Neuronal stem cell (in vitro differentiated cells): Measurements from ENCODE around the gene MEGF6.
A peak's percentile ranks its signal among the peaks of the same experiment; 100 is the strongest.

ENCODE experiments used
- DNase-seq: peaks from one replicate; pipeline ENCODE4 v3.0.0-alpha.2; 2013; ENCODE audit warnings: low spot score
- H2AFZ ChIP-seq: one replicate; pipeline ENCODE4 v1.6.1; 2013; ENCODE audit warnings: mild to moderate bottlenecking, low read length, inconsistent platforms
- H2AK5ac ChIP-seq: 2 replicates; pipeline ENCODE4 v1.6.1; 2013; ENCODE audit warnings: low read depth, mild to moderate bottlenecking, inconsistent platforms, low read length, moderate library complexity, mixed read lengths
- H2BK120ac ChIP-seq: 2 replicates; pipeline ENCODE4 v1.6.1; 2013; ENCODE audit warnings: low read depth, mild to moderate bottlenecking, inconsistent platforms, low read length, moderate library complexity, mixed read lengths
- H2BK12ac ChIP-seq: one replicate; pipeline ENCODE4 v1.6.1; 2013; ENCODE audit warnings: low read length, inconsistent platforms
- H2BK15ac ChIP-seq: 2 replicates; pipeline ENCODE4 v1.6.1; 2013; ENCODE audit warnings: mild to moderate bottlenecking, low read length, inconsistent platforms, mixed read lengths
- H2BK5ac ChIP-seq: one replicate; pipeline ENCODE4 v1.6.1; 2013; ENCODE audit warnings: inconsistent platforms, mild to moderate bottlenecking, low read length, moderate library complexity
- H3K14ac ChIP-seq: one replicate; pipeline ENCODE4 v1.6.1; 2013; ENCODE audit warnings: low read length, inconsistent platforms
- H3K18ac ChIP-seq: 2 replicates; pipeline ENCODE4 v1.6.1; 2013; ENCODE audit warnings: low read length, inconsistent platforms
- H3K23ac ChIP-seq: 2 replicates; pipeline ENCODE4 v1.6.1; 2013; ENCODE audit warnings: low read depth, mild to moderate bottlenecking, mixed read lengths, low read length, inconsistent platforms; ENCODE audit not compliant: poor library complexity
- H3K27ac ChIP-seq: replicated peaks from 3 replicates; pipeline ENCODE4 v1.5.1; 2013; ENCODE audit warnings: low read length, inconsistent platforms
- H3K27me3 ChIP-seq, 3 experiments: 2 replicates each; pipeline ENCODE4 v1.6.1; 2013; ENCODE audit warnings: low read length in 3 of 3, mild to moderate bottlenecking in 2 of 3, inconsistent platforms in 1 of 3, low read depth in 1 of 3, mixed read lengths in 1 of 3, moderate library complexity in 1 of 3; ENCODE audit not compliant: control insufficient read depth in 3 of 3, insufficient read depth in 3 of 3
- H3K36me3 ChIP-seq, 2 donors: replicated peaks in 1 of 2; 2 replicates each; pipeline ENCODE4 v1.6.1; 2013; ENCODE audit warnings: low read length in 2 of 2; ENCODE audit not compliant: control insufficient read depth in 2 of 2, insufficient read depth in 2 of 2
- H3K4ac ChIP-seq: 2 replicates; pipeline ENCODE4 v1.6.1; 2013; ENCODE audit warnings: inconsistent platforms, mild to moderate bottlenecking, low read length, moderate library complexity
- H3K4me1 ChIP-seq, 2 donors: 1 replicate in 1 of 2; 2 replicates in 1 of 2; pipeline ENCODE4 v1.6.1; 2013; ENCODE audit warnings: low read length in 2 of 2, low read depth in 1 of 2; ENCODE audit not compliant: control insufficient read depth in 2 of 2, insufficient read depth in 1 of 2
- H3K4me2 ChIP-seq: one replicate; pipeline ENCODE4 v1.6.1; 2013; ENCODE audit warnings: mild to moderate bottlenecking, low read length, inconsistent platforms; ENCODE audit not compliant: insufficient read depth, poor library complexity, severe bottlenecking
- H3K4me3 ChIP-seq, 2 donors: 2 replicates each; pipeline ENCODE4 v1.5.1; 2013; ENCODE audit warnings: low read length in 2 of 2, mild to moderate bottlenecking in 2 of 2, inconsistent platforms in 1 of 2, moderate library complexity in 1 of 2
- H3K79me1 ChIP-seq: one replicate; pipeline ENCODE4 v1.6.1; 2013; ENCODE audit warnings: low read depth, mild to moderate bottlenecking, inconsistent platforms, low read length, moderate library complexity
- H3K9ac ChIP-seq: one replicate; pipeline ENCODE4 v1.6.1; 2013; ENCODE audit warnings: mild to moderate bottlenecking, low read depth, low read length, inconsistent platforms; ENCODE audit not compliant: poor library complexity
- H3K9me3 ChIP-seq, 2 donors: replicated peaks in 1 of 2; 2 replicates each; pipeline versions ENCODE3 to v1.6.1; 2013; ENCODE audit warnings: low read length in 2 of 2, mild to moderate bottlenecking in 2 of 2, inconsistent platforms in 1 of 2, low read depth in 1 of 2, mixed read lengths in 1 of 2, moderate library complexity in 1 of 2; ENCODE audit not compliant: control insufficient read depth in 2 of 2, insufficient read depth in 1 of 2
- H4K8ac ChIP-seq: one replicate; pipeline ENCODE4 v1.6.1; 2013; ENCODE audit warnings: low read depth, mild to moderate bottlenecking, inconsistent platforms, low read length, moderate library complexity
- H4K91ac ChIP-seq: one replicate; pipeline ENCODE4 v1.6.1; 2013; ENCODE audit warnings: low read length, low read depth, mild to moderate bottlenecking, inconsistent platforms; ENCODE audit not compliant: poor library complexity
- WGBS, 2 donors: extraction: QIAGEN DNeasy Blood & Tissue Kit; methylation state at CpG; one replicate each; pipeline ENCODE4 v1.1.7; 2013; ENCODE audit warnings: missing lambda C conversion rate in 2 of 2, mixed read lengths in 1 of 2; ENCODE audit not compliant: insufficient read length in 2 of 2, insufficient replicate concordance in 1 of 2; ENCODE audit errors: extremely low coverage in 2 of 2; 5-methylcytosine and 5-hydroxymethylcytosine counted together

MEGF6 gene

GRCh38 chr1:3473381-3473844, 137.9 kb downstream of the MEGF6 start:
- no peak overlapping the region for H3K4me2 ChIP-seq
- DNase-seq, result no peak
- H3K9me3 ChIP-seq, result peaks cover 0 to 8% of the 10 kb centered on the region in 2 donors
- peak overlapping the region; percentile 83 for H3K18ac ChIP-seq
- no peak overlapping the region for H4K8ac ChIP-seq
- no peak overlapping the region for H2AFZ ChIP-seq
- peak overlapping the region; percentile 95 for H2BK5ac ChIP-seq
- peak overlapping the region; percentile 96 for H2AK5ac ChIP-seq
- peak overlapping the region; percentile 85 for H2BK15ac ChIP-seq
- H4K91ac ChIP-seq, result no peak overlapping the region
- no peak overlapping the region for H3K27ac ChIP-seq
- no peak overlapping the region for H3K14ac ChIP-seq
- no peak overlapping the region for H2BK120ac ChIP-seq
- peaks cover 6% of the 10 kb centered on the region for H3K79me1 ChIP-seq
- H3K4me3 ChIP-seq, result no peak overlapping the region
- WGBS, 2 donors, result no CpG with 5 or more reads among the region's 20 CpGs
- H3K4me1 ChIP-seq, result peaks cover 18 to 22% of the 10 kb centered on the region in 2 donors
- peak overlapping the region; percentile 89 for H3K23ac ChIP-seq
- H3K4ac ChIP-seq, result no peak overlapping the region
- H3K36me3 ChIP-seq, result peaks cover 0 to 4% of the 10 kb centered on the region in 2 donors
- peak overlapping the region; percentile 97 for H2BK12ac ChIP-seq
- H3K9ac ChIP-seq, result no peak overlapping the region
- peaks cover 0 to 3% (median 0%) of the 10 kb centered on the region in 3 experiments for H3K27me3 ChIP-seq

GRCh38 chr1:3472906-3473305, 138.4 kb downstream of the MEGF6 start:
- Histone ChIP-seq H3K23ac (peak overlapping the region; percentile 25), H2BK15ac (no peak overlapping the region), H3K14ac (no peak overlapping the region), H4K91ac (no peak overlapping the region), H4K8ac (no peak overlapping the region), H2BK12ac (peak overlapping the region; percentile 97), H3K27me3 (peaks cover 0 to 3% (median 0%) of the 10 kb centered on the region in 3 experiments), H2BK120ac (no peak overlapping the region), H2AK5ac (peak overlapping the region; percentile 96), H3K79me1 (peaks cover 6% of the 10 kb centered on the region), H3K9me3 (peaks cover 0 to 8% of the 10 kb centered on the region in 2 donors), H3K18ac (peak overlapping the region; percentile 27), H2BK5ac (peak overlapping the region; percentile 95), H3K4ac (peak overlapping the region; percentile 4), H3K4me3 (peak overlapping the region in 1 of 2 donors; percentile 34), H3K4me1 (peaks cover 18 to 22% of the 10 kb centered on the region in 2 donors), H2AFZ (no peak overlapping the region), H3K9ac (no peak overlapping the region), H3K36me3 (peaks cover 0 to 4% of the 10 kb centered on the region in 2 donors), H3K27ac (no peak overlapping the region), H3K4me2 (no peak overlapping the region)
- no peak for DNase-seq
- no CpG with 5 or more reads among the region's 17 CpGs for WGBS, 2 donors

- Histone ChIP-seq H3K27me3 (peaks cover 0 to 3% (median 0%) of the 10 kb centered on the region in 3 experiments), H4K91ac (no peak overlapping the region), H2AFZ (peak overlapping the region; percentile 83), H2BK12ac (peak overlapping the region; percentile 98), H3K4ac (peak overlapping the region; percentile 78), H3K36me3 (peaks cover 0 to 4% of the 10 kb centered on the region in 2 donors), H3K79me1 (peaks cover 6% of the 10 kb centered on the region), H3K9ac (peak overlapping the region; percentile 86), H2AK5ac (peak overlapping the region; percentile 96), H3K4me2 (no peak overlapping the region), H3K27ac (peak overlapping the region; percentile 85), H3K9me3 (peaks cover 0 to 8% of the 10 kb centered on the region in 2 donors), H3K4me1 (peaks cover 18 to 22% of the 10 kb centered on the region in 2 donors), H4K8ac (no peak overlapping the region), H3K14ac (no peak overlapping the region), H2BK120ac (peak overlapping the region; percentile 35), H2BK15ac (peak overlapping the region; percentile 79), H2BK5ac (peak overlapping the region; percentile 95), H3K23ac (peak overlapping the region; percentile 83), H3K4me3 (peak overlapping the region in 1 of 2 donors; percentile 3), H3K18ac (peak overlapping the region; percentile 93)
- no CpG with 5 or more reads among the region's 25 CpGs for WGBS, 2 donors
- DNase-seq, result no peak
Observed at GRCh38 chr1:3472088-3472850, 139.0 kb downstream of the MEGF6 start.
